ENCODE data around the gene PATJ. TPM values are rescaled to one million over a fixed set of nuclear protein-coding genes. Genes with fewer than 3 reads are reported as not detected.

Gene PATJ
- total and polyA plus RNA-seq, 2 donors (not counting 1 experiment from before 2014, with no cell fraction given) = 8.0 to 45.3 TPM

GRCh38 chr1:61776091-61776490 lies 33.8 kb downstream of the PATJ start:
- H3K4me1 Mint-ChIP-seq = no peaks in the 10 kb centered on the region
- H3K36me3 ChIP-seq (replicated peaks in 1 of 2; ENCODE audit: control extremely low read depth in 1 of 2, control insufficient read depth in 1 of 2, extremely low read depth in 1 of 2, insufficient read depth in 2 of 2, low read length in 1 of 2) = peaks cover 0 to 2% of the 10 kb centered on the region in 2 experiments
- ATAC-seq (ENCODE audit: low read depth) = no peak
- H3K27me3 Mint-ChIP-seq = no peaks in the 10 kb centered on the region
- H2AFZ ChIP-seq (ENCODE audit: insufficient read depth, low read depth, low read length, poor library complexity, severe bottlenecking) = no peak overlapping the region
- no peak for DNase-seq
- intact Hi-C loops (cut with micrococcal nuclease) = no loop called here
- CTCF ChIA-PET = no interaction called here
- H3K9me3 Mint-ChIP-seq (ENCODE audit: insufficient read depth) = no peaks in the 10 kb centered on the region
- POLR2A ChIA-PET = no interaction called here
- no peak overlapping the region for H3K27ac ChIP-seq (ENCODE audit: low read length in 2 of 2)
- TF ChIP-seq EZH2 (IDR thresholded peaks at IDR 0.05; ENCODE audit: borderline replicate concordance, insufficient read depth, low read depth, low read length, poor library complexity, severe bottlenecking) (no peak), CTCF (IDR thresholded peaks at IDR 0.05) (no peak)
- H3K27me3 ChIP-seq (replicated peaks in 1 of 4; ENCODE audit: control extremely low read depth in 1 of 4, control insufficient read depth in 3 of 4, insufficient read depth in 4 of 4, low read length in 3 of 4) = no peaks in the 10 kb centered on the region
- WGBS (ENCODE audit: insufficient coverage) = 63% methylated on average over 1 of the region's 2 CpGs
- H3K27ac Mint-ChIP-seq = no peak overlapping the region
- no peaks in the 10 kb centered on the region for H3K9me3 ChIP-seq (ENCODE audit: control extremely low read depth in 1 of 3, control insufficient read depth in 2 of 3, insufficient read depth in 1 of 3, low read length in 2 of 3)
- H4K20me1 ChIP-seq (ENCODE audit: control insufficient read depth, insufficient read depth, low read length, poor library complexity, severe bottlenecking) = no peaks in the 10 kb centered on the region
- H3K4me3 ChIP-seq (ENCODE audit: control extremely low read depth in 1 of 5, extremely low read depth in 1 of 5, insufficient read depth in 1 of 5, low read depth in 2 of 5, low read length in 4 of 5) = no peak overlapping the region
- H3K4me2 ChIP-seq (replicated peaks; ENCODE audit: low read depth, low read length, poor library complexity, severe bottlenecking) = no peak overlapping the region
- H3K4me1 ChIP-seq (ENCODE audit: control insufficient read depth in 2 of 2, insufficient read depth in 2 of 2, low read length in 2 of 2) = no peaks in the 10 kb centered on the region
- H3K79me2 ChIP-seq (ENCODE audit: control insufficient read depth, insufficient read depth, low read length) = no peaks in the 10 kb centered on the region
- no peak overlapping the region for H3K4me3 Mint-ChIP-seq
- no peak overlapping the region for H3K9ac ChIP-seq (ENCODE audit: low read length)

GRCh38 chr1:61779231-61779630 lies 37.0 kb downstream of the PATJ start:
- ChIA-PET CTCF (no interaction called here), POLR2A (no interaction called here)
- Histone ChIP-seq H3K79me2 (ENCODE audit: control insufficient read depth, insufficient read depth, low read length) (no peaks in the 10 kb centered on the region), H3K9me3 (ENCODE audit: control extremely low read depth in 1 of 3, control insufficient read depth in 2 of 3, insufficient read depth in 1 of 3, low read length in 2 of 3) (no peaks in the 10 kb centered on the region), H3K9ac (ENCODE audit: low read length) (no peak overlapping the region), H3K27ac (ENCODE audit: low read length in 2 of 2) (no peak overlapping the region), H3K4me3 (ENCODE audit: control extremely low read depth in 1 of 5, extremely low read depth in 1 of 5, insufficient read depth in 1 of 5, low read depth in 2 of 5, low read length in 4 of 5) (no peak overlapping the region), H3K36me3 (replicated peaks in 1 of 2; ENCODE audit: control extremely low read depth in 1 of 2, control insufficient read depth in 1 of 2, extremely low read depth in 1 of 2, insufficient read depth in 2 of 2, low read length in 1 of 2) (no peaks in the 10 kb centered on the region), H2AFZ (ENCODE audit: insufficient read depth, low read depth, low read length, poor library complexity, severe bottlenecking) (no peak overlapping the region), H3K27me3 (replicated peaks in 1 of 4; ENCODE audit: control extremely low read depth in 1 of 4, control insufficient read depth in 3 of 4, insufficient read depth in 4 of 4, low read length in 3 of 4) (no peaks in the 10 kb centered on the region), H4K20me1 (ENCODE audit: control insufficient read depth, insufficient read depth, low read length, poor library complexity, severe bottlenecking) (no peaks in the 10 kb centered on the region), H3K4me2 (replicated peaks; ENCODE audit: low read depth, low read length, poor library complexity, severe bottlenecking) (no peak overlapping the region), H3K4me1 (ENCODE audit: control insufficient read depth in 2 of 2, insufficient read depth in 2 of 2, low read length in 2 of 2) (no peaks in the 10 kb centered on the region)
- Mint-ChIP-seq H3K27me3 (no peaks in the 10 kb centered on the region), H3K4me1 (no peaks in the 10 kb centered on the region), H3K27ac (no peak overlapping the region), H3K9me3 (ENCODE audit: insufficient read depth) (no peaks in the 10 kb centered on the region), H3K4me3 (no peak overlapping the region)
- DNase-seq (no peak), ATAC-seq (ENCODE audit: low read depth) (no peak)
- TF ChIP-seq CTCF (IDR thresholded peaks at IDR 0.05) (no peak), EZH2 (IDR thresholded peaks at IDR 0.05; ENCODE audit: borderline replicate concordance, insufficient read depth, low read depth, low read length, poor library complexity, severe bottlenecking) (no peak)
- intact Hi-C loops (cut with micrococcal nuclease) = no loop called here
- 100% methylated on average over 2 of the region's 2 CpGs for WGBS (ENCODE audit: insufficient coverage)
